ENCODE data around the gene ROCK2. TPM values are rescaled to one million over a fixed set of nuclear protein-coding genes. Genes with fewer than 3 reads are reported as not detected.

ROCK2 gene
- total and polyA plus RNA-seq, 2 of the 8 experiments (the other 6 are each of a cell fraction or from before 2014, with no cell fraction given), result 2.7 to 29.0 TPM

DNA sequence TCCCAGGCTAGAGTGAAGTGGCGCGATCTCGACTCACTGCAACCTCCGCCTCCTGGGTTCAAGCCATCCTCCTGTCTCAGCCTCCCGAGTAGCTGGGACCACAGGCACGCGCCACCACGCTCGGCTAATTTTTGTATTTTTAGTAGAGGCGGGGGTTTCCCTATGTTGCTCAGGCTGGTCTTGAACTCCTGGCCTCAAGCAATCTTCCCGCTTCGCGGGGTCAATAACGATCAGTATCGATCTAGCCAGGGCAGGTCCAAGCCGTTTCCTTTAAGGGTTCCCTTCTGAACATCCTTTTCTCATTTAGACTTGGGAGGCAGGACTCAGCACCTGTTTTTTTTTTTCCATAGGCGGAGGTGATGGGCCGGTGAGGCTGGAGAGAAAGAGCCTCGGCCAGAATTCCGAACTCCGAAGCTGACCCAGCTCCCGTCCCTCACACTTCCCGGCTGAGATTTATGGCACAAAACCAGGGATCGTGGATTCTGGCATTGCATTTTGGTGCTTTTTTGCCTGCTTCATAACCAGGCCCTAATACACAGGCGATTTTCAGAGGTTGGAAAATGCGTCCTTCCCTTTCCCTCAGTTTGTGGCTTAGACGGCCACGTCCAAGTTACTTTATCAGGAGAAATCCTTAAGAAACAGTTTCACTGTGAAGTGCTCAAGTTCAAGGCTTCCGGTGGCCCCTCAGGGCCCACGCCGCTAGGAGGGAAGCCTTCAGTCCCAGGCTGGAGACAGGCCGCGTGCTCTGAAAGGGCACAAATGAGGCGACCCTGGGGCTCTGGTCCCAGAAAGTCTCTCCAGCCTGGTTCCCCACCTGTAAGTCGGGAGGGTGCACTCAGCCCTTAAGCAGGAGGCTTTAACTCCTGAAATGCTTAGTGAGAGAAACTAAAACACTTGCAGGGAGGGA, 190.2 kb downstream of the ROCK2 start (continued):
- TF ChIP-seq ASH2L (IDR thresholded peaks at IDR 0.05; ENCODE audit: low read length), result peak; percentile 29
- 0 out of 2 replicates have a peak, but pooled peaks have one; percentile 28 for TF ChIP-seq POLR2AphosphoS5 (IDR thresholded peaks at IDR 0.05; ENCODE audit: low read depth, low read length)
- TF ChIP-seq RBBP5 (IDR thresholded peaks at IDR 0.05; ENCODE audit: borderline replicate concordance, low read depth, low read length), result no peak
- TF ChIP-seq, protein P1, sequence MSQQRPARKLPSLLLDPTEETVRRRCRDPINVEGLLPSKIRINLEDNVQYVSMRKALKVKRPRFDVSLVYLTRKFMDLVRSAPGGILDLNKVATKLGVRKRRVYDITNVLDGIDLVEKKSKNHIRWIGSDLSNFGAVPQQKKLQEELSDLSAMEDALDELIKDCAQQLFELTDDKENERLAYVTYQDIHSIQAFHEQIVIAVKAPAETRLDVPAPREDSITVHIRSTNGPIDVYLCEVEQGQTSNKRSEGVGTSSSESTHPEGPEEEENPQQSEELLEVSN (IDR thresholded peaks at IDR 0.05), result peak; percentile 87

Measured in H1 (cell line).